GM21381 (cell line): Measurements from ENCODE around the gene EEFSEC.

Experiments used
- ATAC-seq: cut with Tn5 transposase; IDR thresholded peaks from one replicate; pipeline ENCODE4 v1.9.1; 2021; ENCODE audit warnings: mild to moderate bottlenecking, moderate library complexity; ENCODE audit not compliant: unreplicated experiment

EEFSEC gene

DNA sequence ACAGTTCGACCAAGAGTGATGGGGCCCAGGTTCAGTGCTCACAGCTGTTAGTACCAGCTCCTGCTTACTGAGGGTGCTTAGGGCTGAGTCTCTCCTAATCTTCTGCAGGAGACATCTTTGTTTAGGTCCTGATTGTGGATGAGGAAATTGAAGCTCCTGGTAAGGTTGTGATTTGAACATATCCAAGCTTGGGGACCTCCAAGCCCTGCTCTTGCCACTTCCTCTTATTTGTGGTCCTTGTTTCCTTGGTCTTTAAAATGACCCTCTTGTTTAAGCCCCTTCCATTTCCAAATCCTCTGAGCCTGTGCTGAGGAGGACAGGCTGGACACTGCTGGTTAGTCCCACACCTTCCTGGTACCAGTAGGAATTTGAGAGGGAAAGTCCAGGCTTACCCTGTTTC is 87.0 kb downstream of the EEFSEC start:
- ATAC-seq = no peak

DNA sequence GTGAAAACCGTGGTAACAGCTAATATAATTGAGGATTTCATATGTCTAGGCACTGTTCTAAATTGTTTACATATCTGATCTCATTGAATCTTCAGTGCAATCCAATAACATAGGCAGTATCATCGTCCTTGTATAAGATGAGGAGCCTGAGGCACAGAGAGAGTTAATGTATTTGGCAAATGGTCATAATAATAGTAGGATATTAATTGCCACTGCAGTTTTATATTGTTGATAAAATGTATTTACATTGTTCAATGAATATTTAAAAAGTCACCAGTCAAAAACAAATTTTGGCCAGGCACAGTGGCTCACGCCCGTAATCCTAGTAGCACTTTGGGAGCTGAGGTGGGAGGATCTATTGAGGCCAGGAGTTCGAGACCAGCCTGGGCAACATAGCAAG is 88.5 kb downstream of the EEFSEC start:
- no peak for ATAC-seq

DNA sequence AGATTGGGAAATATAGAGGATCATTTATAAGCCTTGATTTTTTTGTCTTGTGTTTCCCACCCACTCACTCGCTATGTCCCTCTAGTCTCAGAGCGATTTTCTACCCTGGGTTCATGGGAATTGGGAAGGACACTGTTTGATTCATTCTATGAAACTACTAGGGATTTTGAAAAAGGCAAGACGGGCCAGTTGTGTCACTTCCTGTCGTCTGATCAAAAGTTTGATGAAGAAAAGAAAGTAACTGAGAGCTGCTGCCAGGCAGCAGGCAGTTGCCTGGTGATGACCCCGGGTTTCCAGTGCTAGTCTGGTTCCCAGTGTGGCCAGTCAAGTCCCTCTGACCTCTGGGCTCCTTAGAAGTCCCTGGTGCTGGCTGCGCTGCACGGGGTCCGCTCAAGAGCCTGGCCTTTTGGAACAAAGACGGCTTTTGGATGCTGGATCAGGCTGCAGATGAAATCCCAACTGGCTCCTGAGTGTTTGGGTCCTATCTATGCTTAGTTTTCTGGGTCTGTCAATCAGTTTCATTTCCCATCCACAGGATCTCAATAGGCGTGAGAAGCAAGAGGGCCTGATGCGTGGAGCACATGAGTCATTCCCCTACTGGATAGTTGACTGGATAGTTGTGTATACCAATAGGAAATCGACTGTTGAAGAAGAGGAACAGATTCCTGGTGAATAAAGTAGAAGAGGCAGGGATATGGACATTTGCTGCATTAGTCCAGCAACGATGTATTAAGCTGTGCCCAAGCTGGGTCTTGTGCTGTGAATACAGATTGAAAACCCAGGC is 89.7 kb downstream of the EEFSEC start:
- no peak for ATAC-seq

DNA sequence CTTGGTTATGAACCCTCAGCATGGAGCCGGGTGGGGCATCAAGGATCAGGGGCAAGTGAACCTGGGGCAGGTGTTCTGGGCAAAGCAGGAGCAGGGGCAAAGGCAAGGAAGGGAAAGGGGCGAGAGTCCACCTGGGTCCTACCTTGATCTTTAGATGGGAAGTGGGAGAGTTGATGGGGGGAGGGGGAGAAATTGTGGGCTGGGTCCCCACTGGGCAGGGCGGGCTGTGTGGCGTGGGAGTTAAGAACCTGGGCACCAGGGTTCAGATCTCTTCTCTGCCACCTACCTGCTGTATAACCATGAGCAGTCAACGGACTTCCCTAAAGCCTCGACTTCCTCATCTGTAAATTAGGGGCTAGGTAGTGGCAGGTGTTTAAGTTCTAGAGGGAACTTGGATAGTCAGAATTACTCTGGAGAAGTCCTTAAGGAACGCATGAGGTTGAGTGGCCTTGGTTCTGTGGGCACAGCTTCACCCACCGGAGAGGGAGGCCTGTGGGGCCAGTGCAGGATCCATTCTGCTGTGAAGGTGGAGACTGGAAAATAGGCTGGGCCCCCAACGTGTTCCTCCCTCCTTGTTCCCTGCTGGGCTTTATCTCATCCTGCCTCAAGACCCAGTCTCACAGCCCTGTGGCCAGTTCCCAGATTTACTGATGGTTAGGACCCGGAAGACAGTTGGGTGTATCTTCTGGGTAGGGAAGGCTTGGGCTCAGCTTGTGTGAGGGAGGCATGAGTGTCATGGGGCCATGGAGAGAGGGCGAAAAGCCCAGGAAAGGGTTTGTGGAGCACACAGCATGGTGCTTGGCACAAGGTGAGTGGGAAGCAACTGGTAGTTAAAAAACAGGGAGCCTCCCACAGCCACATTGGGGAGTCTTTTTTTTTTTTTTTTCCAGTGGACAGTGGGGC is 90.6 kb downstream of the EEFSEC start:
- no peak for ATAC-seq

DNA sequence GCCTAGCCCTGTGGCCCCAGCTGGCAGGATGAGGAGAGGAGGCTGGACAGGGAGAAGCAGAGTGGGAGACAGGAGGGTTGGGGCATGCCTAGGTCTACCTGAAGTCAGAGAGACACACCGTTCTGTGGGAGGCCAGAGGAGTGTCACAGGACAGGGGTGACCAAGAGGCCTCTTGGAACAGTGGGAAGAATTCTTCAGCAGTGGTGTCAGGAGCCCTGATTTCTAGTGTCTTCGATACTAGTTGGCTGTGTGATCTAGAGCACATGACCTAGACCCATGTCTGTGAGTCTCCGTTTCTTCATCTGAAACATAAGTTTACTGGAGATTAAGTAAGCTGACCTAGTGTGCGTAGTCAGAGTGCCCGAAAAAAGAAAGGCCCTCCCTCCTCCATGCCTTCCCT is 92.2 kb downstream of the EEFSEC start:
- ATAC-seq = no peak

DNA sequence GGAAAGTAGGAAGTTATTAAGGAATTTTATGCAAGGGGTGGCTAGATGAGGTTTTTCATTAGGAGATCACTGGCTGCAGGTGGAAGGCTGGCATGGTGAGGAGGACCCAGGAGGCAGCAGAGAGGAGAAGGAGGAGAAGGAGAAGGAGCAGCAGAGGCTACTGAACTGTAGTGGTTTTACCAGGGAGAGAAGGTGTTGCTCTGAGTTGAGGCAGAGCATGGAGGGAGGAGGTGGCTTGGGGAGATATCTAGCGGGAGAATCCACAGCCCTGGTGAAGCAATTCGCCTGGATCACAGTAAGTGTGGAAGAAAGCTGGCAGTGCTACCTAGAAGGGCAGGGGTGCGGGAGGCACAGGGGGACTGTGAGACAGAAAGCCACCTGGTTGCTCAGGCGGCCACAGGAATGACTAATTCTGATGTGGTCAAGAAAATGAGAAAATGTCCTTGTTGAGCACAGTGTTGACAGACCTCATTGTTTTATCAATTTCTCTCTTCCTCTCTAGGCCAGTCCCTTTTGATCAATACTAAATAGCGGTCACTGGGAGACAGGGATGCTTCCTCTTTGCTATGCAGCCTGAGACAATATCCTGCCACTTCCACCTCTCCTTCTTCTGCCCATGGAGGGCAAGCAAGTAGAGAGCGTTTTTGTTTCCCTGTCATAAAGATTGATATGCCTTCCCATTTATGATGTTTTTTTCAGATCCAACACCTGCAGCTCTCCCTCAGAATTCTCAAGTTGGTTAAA is 94.6 kb downstream of the EEFSEC start:
- no peak for ATAC-seq

DNA sequence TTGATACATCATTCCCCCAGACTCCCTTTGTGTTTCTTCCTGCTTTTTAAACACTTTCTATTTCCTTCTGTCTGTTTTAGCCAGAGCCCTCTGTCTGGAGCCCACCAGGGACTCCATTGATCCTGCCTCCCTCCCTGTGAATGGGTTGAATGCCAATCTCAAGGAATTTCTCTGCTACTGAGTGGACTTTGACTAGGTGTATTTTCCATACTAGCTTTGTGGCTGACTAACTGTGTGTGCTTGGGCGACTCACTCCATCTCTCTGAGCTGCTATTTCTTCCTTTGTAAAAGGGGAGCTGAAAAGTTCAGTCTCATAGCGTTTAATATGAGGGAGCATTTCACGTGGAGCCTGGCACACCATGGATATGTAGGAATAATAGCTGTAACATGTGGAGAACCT is 98.8 kb downstream of the EEFSEC start:
- ATAC-seq = no peak

DNA sequence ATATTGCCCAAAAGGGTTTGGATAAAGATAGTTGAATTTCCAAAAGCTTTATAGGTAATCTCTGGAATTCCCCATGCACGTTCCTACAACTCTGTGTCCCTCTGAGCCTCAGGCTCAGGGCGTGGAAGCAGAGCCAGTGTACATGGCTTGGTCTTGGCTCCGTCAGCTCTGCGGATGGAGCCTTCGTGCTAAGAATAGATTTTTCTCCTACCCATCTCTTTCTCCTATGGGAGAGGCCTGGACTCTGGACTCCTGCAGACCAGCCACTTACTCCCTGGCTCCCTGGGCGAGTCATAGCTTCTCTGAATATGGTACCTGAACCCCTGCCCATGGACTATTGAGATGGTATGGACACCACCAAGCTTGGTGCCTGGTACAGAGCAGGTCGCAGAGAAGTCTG is 99.9 kb downstream of the EEFSEC start:
- no peak for ATAC-seq

DNA sequence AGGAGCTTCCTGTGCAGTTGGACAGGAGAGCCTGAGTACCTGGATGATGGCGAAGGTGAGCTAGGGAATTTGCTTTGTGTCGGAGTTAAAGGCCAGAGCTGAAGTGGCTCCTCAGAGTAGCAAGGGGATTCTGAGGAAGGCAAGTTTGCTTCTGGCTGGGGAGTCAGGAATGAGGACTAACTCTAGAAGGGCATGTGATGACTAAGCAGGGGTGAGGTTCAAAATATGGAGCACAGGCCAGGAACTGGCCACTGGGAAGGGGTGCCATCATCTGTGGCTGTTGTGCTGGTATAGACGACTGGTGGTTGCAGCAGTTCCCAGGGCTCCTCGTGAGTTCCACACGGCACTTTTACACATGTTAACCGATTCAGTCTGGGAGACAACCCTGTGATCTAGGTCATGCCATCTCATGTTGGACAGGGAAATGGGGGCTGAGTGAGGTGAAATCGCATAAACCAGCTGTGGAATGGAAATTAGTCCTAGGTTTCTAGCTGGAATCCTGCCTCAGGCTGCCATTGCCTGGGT is 100.8 kb downstream of the EEFSEC start:
- no peak for ATAC-seq

DNA sequence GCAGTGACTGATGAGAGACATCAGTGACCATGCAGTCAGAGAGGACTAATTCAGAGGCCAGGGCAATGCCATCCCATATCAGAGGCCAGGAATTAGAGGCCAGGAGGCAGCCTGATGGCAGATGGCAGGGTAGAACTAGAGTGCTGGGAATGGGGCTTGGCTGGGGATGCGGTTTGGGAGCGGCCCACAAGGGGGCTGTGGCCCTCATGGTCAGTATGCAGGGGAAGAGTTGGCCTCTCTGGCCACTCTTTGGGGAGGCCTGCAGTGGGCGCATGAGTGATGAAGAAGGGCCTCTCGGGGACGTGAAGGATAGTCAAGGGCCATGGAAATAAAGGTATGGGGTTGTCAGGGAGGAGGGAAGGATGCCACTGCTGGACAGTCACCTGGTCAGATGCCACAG is 101.7 kb downstream of the EEFSEC start:
- ATAC-seq = no peak

DNA sequence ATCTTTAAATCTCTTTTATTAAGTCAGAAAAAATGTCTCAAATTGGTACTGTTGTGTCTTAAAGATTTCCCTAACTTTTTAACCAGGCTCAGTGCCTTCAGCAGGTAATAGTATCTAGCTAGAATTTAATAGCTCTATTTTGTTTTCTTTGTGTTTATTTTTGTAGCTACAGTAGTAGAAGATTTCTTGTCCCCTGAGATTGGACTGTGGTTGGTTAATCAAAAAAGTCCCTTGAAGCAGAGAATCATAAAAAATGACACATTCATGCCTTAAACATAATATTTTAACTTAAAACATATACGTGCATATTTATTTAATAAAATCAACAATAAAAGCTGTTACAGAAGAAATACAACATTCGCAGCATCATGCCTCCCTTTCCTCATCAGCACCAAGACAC is 102.8 kb downstream of the EEFSEC start:
- ATAC-seq = no peak

DNA sequence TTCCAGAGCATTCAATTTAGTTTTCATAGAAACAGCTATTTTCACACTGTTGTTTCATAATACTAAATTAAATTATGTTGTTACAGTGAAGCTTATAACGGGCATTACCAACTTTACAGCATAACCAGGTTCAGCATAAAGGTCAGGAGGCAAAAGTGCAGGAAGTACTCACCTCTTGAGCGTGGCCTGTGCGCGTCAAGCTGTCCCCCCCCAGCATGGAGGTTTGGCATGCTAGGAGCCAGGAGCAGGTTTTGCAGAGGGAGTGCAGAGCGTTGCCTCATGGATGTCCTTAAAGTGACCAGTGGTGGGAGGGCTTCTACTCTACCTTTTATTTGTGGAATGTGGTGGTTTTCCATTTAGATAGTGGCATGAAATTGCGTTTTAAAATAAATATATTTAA is 104.4 kb downstream of the EEFSEC start:
- no peak for ATAC-seq

DNA sequence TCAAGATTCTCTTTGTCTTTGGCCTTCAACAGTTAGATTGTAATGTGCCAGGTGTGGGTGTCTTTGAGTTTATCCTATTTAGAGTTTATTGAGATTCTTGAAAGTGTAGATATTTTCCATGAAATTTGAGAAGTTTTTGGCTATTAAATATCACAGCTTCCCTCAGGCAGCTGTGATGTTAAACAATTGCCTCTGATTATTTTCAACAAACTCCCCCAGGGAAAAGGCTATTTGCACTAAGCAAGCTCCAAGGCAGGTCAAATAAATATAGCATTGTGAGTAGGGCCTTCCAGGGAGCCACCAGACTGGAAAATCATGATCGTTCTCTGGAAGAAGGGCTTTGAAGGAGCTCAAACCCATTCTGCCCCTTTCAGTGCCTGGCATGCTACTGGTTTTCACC is 107.0 kb downstream of the EEFSEC start:
- no peak for ATAC-seq

DNA sequence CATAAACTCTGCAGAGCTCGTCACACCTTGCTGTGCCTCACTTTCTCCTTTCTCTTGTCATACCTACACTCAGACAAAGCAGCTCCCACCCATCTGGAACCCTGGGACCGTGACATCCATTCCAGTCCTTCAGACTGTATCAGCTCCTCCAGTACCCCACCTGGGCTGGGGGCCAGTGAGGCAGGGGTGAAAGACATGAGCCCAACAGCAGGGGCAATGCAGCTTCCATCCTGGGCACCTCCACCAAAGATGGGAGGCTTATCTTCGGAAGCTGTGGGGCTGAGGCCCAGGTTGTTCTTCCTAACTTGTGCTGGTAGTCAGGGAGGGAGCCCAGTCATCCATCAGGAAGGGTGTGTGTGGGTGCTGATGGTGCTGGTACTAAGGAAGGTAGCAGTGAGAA is 109.2 kb downstream of the EEFSEC start:
- ATAC-seq = no peak

DNA sequence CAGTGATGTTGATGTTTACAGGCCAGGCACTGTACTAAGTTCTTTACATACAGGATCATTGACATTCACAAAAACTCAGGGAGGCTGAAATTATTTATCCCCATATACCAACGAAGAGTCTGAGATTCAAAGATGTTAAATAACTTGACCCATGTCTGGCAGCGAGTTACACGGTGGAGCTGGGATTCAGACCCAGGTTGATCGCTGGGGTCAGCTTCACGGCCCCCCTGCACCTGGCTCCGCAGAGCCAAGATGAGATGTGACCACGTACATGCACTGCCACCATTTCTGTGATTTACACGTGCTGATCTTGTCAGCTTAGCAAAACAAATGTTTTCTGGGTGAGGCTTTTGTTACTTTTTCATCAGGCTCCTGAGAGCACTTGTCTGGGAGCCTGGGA is 109.8 kb downstream of the EEFSEC start:
- no peak for ATAC-seq

DNA sequence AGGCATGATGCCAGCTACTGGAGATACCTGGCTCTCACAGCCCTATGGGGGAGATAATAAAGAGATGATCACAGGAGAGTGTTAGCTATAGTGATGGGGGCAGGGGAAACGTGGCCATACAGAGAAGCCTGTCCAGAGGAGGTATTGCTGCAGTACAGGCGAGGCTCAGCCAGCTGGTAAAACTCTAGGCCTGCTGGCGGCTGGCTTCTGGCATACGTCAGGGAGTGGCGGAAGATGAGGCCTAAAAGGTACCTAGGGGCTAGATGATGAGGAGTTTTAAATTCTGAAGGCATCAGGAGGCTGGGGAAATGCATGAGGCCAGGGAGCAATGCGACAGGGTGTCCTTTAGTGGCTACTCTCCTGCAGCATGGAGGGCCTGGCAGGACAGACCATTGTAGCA is 110.7 kb downstream of the EEFSEC start:
- ATAC-seq = no peak

DNA sequence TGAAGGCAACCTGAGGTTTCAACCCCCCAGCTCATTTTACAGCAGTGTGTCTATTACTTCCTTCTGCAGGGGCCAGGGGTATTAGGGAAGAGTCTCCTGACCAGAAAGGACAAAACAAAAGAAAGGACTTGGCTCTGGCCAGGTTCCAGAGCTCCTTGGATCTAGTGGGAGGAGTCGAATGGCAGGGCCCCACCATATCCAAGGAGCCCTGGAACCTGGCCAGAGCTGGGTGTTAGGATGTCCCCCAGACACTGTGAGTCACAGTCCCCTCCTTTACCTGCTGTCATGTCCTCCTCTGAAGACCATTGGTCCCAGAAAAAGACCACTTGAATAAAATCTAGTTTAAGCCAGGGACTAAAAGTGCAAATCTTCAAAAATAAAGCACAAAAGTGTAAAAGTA is 113.2 kb downstream of the EEFSEC start:
- no peak for ATAC-seq

DNA sequence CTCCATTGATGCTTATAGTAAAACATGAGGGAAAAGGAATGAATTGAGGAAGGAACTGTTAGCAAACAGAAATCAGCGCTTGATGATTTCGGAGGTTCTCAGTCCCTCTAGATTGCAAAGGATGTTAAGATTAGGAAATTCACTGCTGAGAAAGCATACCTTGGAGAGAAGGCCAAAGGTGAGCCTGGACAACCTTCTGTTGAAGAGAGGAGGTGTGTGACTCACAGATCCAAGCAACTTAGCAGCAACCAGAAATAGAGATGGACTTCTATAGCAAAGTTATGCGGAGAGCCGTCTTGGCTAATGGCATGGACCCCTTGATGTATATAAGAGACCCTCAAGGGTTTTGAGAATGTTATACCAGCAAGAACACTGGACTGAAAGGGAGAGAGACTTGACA is 114.3 kb downstream of the EEFSEC start:
- no peak for ATAC-seq

DNA sequence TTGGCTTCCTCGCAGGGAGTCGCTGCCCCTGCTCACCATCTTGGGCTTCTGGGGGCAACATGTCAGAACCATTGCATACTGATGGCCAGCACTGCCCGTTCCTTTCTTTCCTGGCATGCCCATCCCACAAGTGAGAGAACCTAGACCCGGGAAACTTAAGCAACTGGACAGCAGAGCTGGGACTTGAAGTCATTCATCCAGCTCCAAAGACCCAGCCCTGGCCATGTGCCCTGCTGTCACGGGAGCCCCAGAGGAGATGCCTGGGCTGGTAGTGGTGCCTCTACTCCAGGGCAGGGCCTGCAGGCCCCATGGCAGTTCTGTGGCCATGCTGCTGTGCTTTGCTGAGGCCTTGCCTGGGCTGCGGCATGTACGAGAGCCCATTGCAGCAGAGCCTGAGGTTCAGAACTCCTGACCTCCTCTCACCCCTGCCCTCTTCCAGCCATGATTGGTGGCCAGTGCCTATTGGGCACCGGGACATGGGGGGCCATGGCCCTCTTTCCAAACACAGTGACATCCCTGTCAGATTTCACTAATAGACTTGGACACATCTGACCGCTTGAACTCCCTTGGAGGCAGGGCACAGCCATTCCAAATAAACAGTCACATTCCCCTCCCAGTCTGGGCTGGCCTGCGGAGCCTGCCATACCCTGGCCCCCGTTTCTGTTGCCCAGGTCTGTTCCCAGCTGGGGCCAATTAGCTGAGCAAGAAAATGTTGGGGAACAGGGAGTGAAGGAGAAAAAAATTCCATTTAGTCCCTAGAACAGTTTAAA is 115.9 kb downstream of the EEFSEC start:
- no peak for ATAC-seq

DNA sequence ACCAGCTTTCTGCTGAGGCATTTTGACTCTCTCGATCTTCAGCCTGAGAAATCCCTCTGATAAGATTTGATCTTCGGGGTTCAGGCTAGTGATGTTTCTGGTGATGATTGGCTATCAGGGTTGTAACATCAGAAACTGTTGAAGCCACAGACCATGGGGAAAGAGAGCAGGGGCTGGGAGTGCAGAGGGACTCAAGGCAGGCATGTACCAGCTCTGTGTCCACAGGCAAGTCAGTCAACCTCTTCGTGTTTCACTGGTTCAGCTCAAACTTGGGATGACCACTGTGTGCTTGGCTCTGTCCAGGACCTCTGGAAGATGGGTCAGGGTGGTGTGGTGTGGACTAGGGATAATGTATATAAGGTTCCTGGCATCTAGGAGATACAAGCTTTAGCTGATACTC is 116.5 kb downstream of the EEFSEC start:
- no peak for ATAC-seq
